Natural killer cell (primary cell): ENCODE measurements around the gene CCRL2. TPM values are rescaled to one million over a fixed set of nuclear protein-coding genes. Genes with fewer than 3 reads are reported as not detected.

Experiments used
- ATAC-seq, 3 donors: fragments of 150-1000 bp in 2 of 3; fragments of 200-7000 bp in 1 of 3; cut with Tn5 transposase; 1 replicate in 1 of 3; 2 replicates in 2 of 3; pipeline ENCODE4 v1.10.0; 2021; ENCODE audit warnings: mild to moderate bottlenecking in 2 of 3, moderate library complexity in 2 of 3
- DNase-seq, 2 donors: peaks; one replicate each; pipeline versions ENCODE4 v3.0.0 to v3.0.0-alpha.2; 2013 to 2021; ENCODE audit warnings: mixed read lengths in 1 of 2
- H3K27ac ChIP-seq: one replicate; pipeline ENCODE4 v1.5.1; 2013; ENCODE audit warnings: mild to moderate bottlenecking, low read length
- H3K27me3 ChIP-seq: one replicate; pipeline ENCODE4 v1.6.1; 2013; ENCODE audit warnings: low read length; ENCODE audit not compliant: control insufficient read depth, insufficient read depth
- H3K36me3 ChIP-seq: one replicate; pipeline ENCODE4 v1.6.1; 2013; ENCODE audit warnings: low read length; ENCODE audit not compliant: control insufficient read depth, insufficient read depth
- H3K4me1 ChIP-seq: one replicate; pipeline ENCODE4 v1.6.1; 2013; ENCODE audit warnings: low read length; ENCODE audit not compliant: control insufficient read depth, insufficient read depth
- H3K4me3 ChIP-seq: one replicate; pipeline ENCODE4 v1.5.1; 2013; ENCODE audit warnings: low read length
- H3K9me3 ChIP-seq: one replicate; pipeline ENCODE4 v1.6.1; 2013; ENCODE audit warnings: low read length; ENCODE audit not compliant: control insufficient read depth, insufficient read depth
- H3K27ac Mint-ChIP-seq, 2 donors: one replicate each; pipeline ENCODE4 v1.8.0; 2022; ENCODE audit warnings: mild to moderate bottlenecking in 2 of 2, mixed read lengths in 2 of 2, moderate library complexity in 1 of 2
- H3K27me3 Mint-ChIP-seq, 2 donors: one replicate each; pipeline ENCODE4 v1.8.0; 2022; ENCODE audit warnings: low read depth in 2 of 2, mixed read lengths in 2 of 2
- H3K36me3 Mint-ChIP-seq: one replicate; pipeline ENCODE4 v1.8.0; 2022; ENCODE audit warnings: mixed read lengths
- H3K4me1 Mint-ChIP-seq, 2 donors: one replicate each; pipeline ENCODE4 v1.8.0; 2022; ENCODE audit warnings: mixed read lengths in 2 of 2
- H3K4me3 Mint-ChIP-seq: one replicate; pipeline ENCODE4 v1.8.0; 2022; ENCODE audit warnings: mild to moderate bottlenecking, moderate library complexity, mixed read lengths
- H3K9me3 Mint-ChIP-seq, 2 donors: one replicate each; pipeline ENCODE4 v1.8.0; 2022; ENCODE audit warnings: mixed read lengths in 2 of 2
- WGBS: methylation state at CpG from one replicate; pipeline ENCODE4 v1.1.7; 2013; ENCODE audit warnings: missing lambda C conversion rate; ENCODE audit not compliant: insufficient coverage; 5-methylcytosine and 5-hydroxymethylcytosine counted together
- intact Hi-C: fragments of 100-400 bp; cut with micrococcal nuclease; formaldehyde crosslinking; loops from one replicate; pipeline ENCODE4 v1.14.2; 2022
- total RNA-seq, 4 donors: library from RNA; stranded (reverse); fragments of 120-200 nt in 1 of 4; gene quantifications; one replicate each; pipeline versions ENCODE4 v1.2.3 to v1.2.4, GENCODE V29; 2013 to 2022
- TF ChIP-seq, protein P1 (sequence below): fragments of 200-600 bp; IDR thresholded peaks from one replicate; pipeline ENCODE4 v1.8.0; 2022; ENCODE audit warnings: antibody characterized with exemption

Gene CCRL2
- total RNA-seq, 3 donors from 2014 or later (not counting 1 experiment from before 2014, with no cell fraction given), result 3.0 to 4.6 (median 3.8) TPM

DNA sequence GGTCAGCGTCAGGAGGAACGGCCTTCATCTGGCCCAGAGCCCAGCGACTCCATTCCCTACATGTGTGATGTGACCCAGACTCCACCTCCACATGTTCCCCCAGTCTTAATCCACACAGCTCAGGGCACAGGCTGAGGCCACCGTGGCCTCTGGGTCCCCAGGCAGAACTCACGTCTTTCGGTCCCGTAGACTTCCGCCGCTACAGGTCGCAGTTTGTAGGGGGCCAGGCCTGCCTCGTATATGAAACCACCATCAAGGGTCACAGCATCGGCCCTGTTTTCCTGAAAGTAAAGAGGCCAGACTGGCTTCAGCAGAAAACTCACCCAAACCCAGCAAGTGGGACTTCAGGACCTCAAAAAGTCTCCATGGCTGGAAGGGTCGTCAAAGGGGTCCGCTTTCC is 49.1 kb downstream of the CCRL2 start:
- ATAC-seq (no peak), DNase-seq (no peak)
- TF ChIP-seq, protein P1, sequence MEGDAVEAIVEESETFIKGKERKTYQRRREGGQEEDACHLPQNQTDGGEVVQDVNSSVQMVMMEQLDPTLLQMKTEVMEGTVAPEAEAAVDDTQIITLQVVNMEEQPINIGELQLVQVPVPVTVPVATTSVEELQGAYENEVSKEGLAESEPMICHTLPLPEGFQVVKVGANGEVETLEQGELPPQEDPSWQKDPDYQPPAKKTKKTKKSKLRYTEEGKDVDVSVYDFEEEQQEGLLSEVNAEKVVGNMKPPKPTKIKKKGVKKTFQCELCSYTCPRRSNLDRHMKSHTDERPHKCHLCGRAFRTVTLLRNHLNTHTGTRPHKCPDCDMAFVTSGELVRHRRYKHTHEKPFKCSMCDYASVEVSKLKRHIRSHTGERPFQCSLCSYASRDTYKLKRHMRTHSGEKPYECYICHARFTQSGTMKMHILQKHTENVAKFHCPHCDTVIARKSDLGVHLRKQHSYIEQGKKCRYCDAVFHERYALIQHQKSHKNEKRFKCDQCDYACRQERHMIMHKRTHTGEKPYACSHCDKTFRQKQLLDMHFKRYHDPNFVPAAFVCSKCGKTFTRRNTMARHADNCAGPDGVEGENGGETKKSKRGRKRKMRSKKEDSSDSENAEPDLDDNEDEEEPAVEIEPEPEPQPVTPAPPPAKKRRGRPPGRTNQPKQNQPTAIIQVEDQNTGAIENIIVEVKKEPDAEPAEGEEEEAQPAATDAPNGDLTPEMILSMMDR, result no peak
- Histone ChIP-seq H3K27me3 (peaks cover 4% of the 10 kb centered on the region), H3K4me3 (no peak overlapping the region), H3K36me3 (no peaks in the 10 kb centered on the region), H3K4me1 (no peaks in the 10 kb centered on the region), H3K27ac (no peak overlapping the region), H3K9me3 (no peaks in the 10 kb centered on the region)
- WGBS, result 95% methylated on average over 14 of the region's 14 CpGs
- Mint-ChIP-seq H3K27me3 (peaks cover 32 to 35% of the 10 kb centered on the region in 2 donors), H3K9me3 (no peaks in the 10 kb centered on the region), H3K27ac (no peak overlapping the region), H3K4me3 (no peak overlapping the region), H3K36me3 (no peaks in the 10 kb centered on the region), H3K4me1 (no peaks in the 10 kb centered on the region)
- intact Hi-C loops, result no loop called here

Other genes with a start within 250 kb of the CCRL2 start
- gene CCR1, start 198.9 kb upstream of the CCRL2 start, total RNA-seq, result 10 to 100 TPM in 1 of 3 donors, 1 to 10 TPM in 2; 2.1 to 26.0 (median 3.8) TPM
- gene CCR3, start 164.8 kb upstream of the CCRL2 start, total RNA-seq, result 10 to 100 TPM in 1 of 3 donors, 1 to 10 TPM in 1, not detected in 1; 1.5 to 36.7 TPM
- gene CCR2, start 53.1 kb upstream of the CCRL2 start, total RNA-seq, result 1 to 10 TPM in 2 of 3 donors, under 1 TPM in 1; 0.21 to 9.8 (median 1.7) TPM
- 1 to 10 TPM in 2 of 3 donors, under 1 TPM in 1; 0.59 to 7.6 (median 1.0) TPM for gene CCR5, start 36.3 kb upstream of the CCRL2 start, total RNA-seq
- 1 to 10 TPM in 2 of 3 donors, not detected in 1; 1.0 to 1.1 TPM for gene LTF, start 57.6 kb downstream of the CCRL2 start, total RNA-seq
- not detected for gene RTP3, start 90.7 kb downstream of the CCRL2 start, total RNA-seq
- gene LRRC2, start 159.0 kb downstream of the CCRL2 start, total RNA-seq, result under 1 TPM in 1 of 3 donors, not detected in 2; 0.18 TPM
- gene FAM240A, start 205.3 kb downstream of the CCRL2 start, total RNA-seq, result not detected